Loucy (cell line): Measurements from ENCODE around the gene GPA33.

ENCODE experiments used
- H2AFZ ChIP-seq: fragments of 200-600 bp; sonication (generic); 2 replicates; pipeline ENCODE4 v1.6.0; 2016; ENCODE audit warnings: antibody characterized with exemption, mild to moderate bottlenecking, low read length, moderate library complexity
- H3F3A ChIP-seq: fragments of 200-600 bp; 2 replicates; pipeline ENCODE4 v1.6.0; 2016; ENCODE audit warnings: antibody characterized with exemption, low read depth, mild to moderate bottlenecking
- H3K27me3 ChIP-seq: fragments of 200-600 bp; sonication (generic); 2 replicates; pipeline ENCODE4 v1.6.1; 2014; ENCODE audit warnings: low read length, mild to moderate bottlenecking; ENCODE audit not compliant: insufficient read depth, poor library complexity, severe bottlenecking
- H3K36me3 ChIP-seq: fragments of 200-600 bp; sonication (generic); 2 replicates; pipeline ENCODE4 v1.6.1; 2016; ENCODE audit warnings: low read length; ENCODE audit not compliant: insufficient read depth
- H3K4me1 ChIP-seq: fragments of 200-600 bp; sonication (generic); 2 replicates; pipeline ENCODE4 v1.5.1; 2014; ENCODE audit warnings: low read length, mild to moderate bottlenecking; ENCODE audit not compliant: insufficient read depth, poor library complexity, severe bottlenecking
- H3K4me2 ChIP-seq: fragments of 200-600 bp; sonication (generic); 2 replicates; pipeline ENCODE4 v1.6.0; 2014; ENCODE audit warnings: antibody characterized with exemption, low read length, low read depth, mild to moderate bottlenecking; ENCODE audit not compliant: poor library complexity, severe bottlenecking
- H3K4me3 ChIP-seq: fragments of 200-600 bp; sonication (generic); 2 replicates; pipeline ENCODE4 v1.5.1; 2014; ENCODE audit warnings: low read length, mild to moderate bottlenecking, mixed read lengths; ENCODE audit not compliant: poor library complexity, severe bottlenecking
- H3K79me2 ChIP-seq: fragments of 200-600 bp; sonication (generic); 2 replicates; pipeline ENCODE4 v1.6.1; 2014; ENCODE audit warnings: low read length; ENCODE audit not compliant: insufficient read depth
- H3K9ac ChIP-seq: fragments of 200-600 bp; sonication (generic); 2 replicates; pipeline ENCODE4 v1.6.0; 2014; ENCODE audit warnings: mild to moderate bottlenecking, low read depth, low read length, moderate library complexity; ENCODE audit not compliant: poor library complexity, severe bottlenecking
- H3K9me2 ChIP-seq: fragments of 200-600 bp; sonication (generic); replicated peaks from 2 replicates; pipeline ENCODE4 v1.6.1; 2016; ENCODE audit warnings: low read depth, low read length, mixed read lengths
- H3K9me3 ChIP-seq: fragments of 200-600 bp; sonication (generic); 2 replicates; pipeline ENCODE4 v1.6.1; 2014; ENCODE audit warnings: mild to moderate bottlenecking, antibody characterized with exemption, low read length, low read depth; ENCODE audit not compliant: insufficient read depth
- H4K20me1 ChIP-seq: fragments of 200-600 bp; sonication (generic); 2 replicates; pipeline ENCODE4 v1.6.0; 2014; ENCODE audit warnings: antibody characterized with exemption, low read length, mild to moderate bottlenecking; ENCODE audit not compliant: insufficient read depth, poor library complexity, severe bottlenecking
- EZH2phosphoT487 ChIP-seq: fragments of 200-600 bp; IDR thresholded peaks from 2 replicates; pipeline ENCODE4 v1.6.1; 2018; ENCODE audit warnings: antibody characterized with exemption, mild to moderate bottlenecking, moderate library complexity, borderline replicate concordance
- TF ChIP-seq, protein P1 (sequence below): fragments of 200-600 bp; sonication (generic); conservative IDR thresholded peaks from 2 replicates; pipeline ENCODE4 v1.5.1; 2014; ENCODE audit warnings: mild to moderate bottlenecking, antibody characterized with exemption, low read length

GPA33 gene

DNA sequence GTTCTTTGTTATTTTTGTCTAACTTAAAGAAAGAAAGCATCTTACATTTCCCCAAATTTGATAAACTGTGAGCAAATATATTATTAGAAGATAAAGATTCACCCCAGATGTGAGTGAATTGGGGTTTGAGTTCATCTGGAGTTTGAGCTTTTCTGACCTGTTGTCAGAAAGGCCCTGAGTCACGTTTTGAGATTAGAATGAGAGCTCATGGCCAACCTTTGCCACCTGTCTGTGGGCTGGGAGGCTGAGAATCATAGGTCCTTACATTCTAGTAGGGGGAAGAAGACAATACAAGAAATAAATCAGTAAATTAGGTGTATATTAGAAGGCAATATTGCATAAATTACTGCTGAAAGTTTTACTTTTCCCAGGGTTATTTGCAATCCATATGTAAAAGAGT, 26.0 kb upstream of the GPA33 start:
- Histone ChIP-seq H4K20me1 (no peaks in the 10 kb centered on the region), H3K4me1 (peaks cover 28% of the 10 kb centered on the region), H3K9me2 (no peaks in the 10 kb centered on the region), H3K4me3 (no peak overlapping the region), H3K9ac (no peak overlapping the region), H3F3A (no peaks in the 10 kb centered on the region), H3K27me3 (no peaks in the 10 kb centered on the region), H3K36me3 (no peaks in the 10 kb centered on the region), H3K4me2 (no peak overlapping the region), H2AFZ (peak overlapping the region; percentile 56; the same call in 1 of the 2 replicates), H3K79me2 (no peaks in the 10 kb centered on the region), H3K9me3 (no peaks in the 10 kb centered on the region)
- no peak for TF ChIP-seq EZH2phosphoT487
- TF ChIP-seq, protein P1, sequence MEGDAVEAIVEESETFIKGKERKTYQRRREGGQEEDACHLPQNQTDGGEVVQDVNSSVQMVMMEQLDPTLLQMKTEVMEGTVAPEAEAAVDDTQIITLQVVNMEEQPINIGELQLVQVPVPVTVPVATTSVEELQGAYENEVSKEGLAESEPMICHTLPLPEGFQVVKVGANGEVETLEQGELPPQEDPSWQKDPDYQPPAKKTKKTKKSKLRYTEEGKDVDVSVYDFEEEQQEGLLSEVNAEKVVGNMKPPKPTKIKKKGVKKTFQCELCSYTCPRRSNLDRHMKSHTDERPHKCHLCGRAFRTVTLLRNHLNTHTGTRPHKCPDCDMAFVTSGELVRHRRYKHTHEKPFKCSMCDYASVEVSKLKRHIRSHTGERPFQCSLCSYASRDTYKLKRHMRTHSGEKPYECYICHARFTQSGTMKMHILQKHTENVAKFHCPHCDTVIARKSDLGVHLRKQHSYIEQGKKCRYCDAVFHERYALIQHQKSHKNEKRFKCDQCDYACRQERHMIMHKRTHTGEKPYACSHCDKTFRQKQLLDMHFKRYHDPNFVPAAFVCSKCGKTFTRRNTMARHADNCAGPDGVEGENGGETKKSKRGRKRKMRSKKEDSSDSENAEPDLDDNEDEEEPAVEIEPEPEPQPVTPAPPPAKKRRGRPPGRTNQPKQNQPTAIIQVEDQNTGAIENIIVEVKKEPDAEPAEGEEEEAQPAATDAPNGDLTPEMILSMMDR: no peak

DNA sequence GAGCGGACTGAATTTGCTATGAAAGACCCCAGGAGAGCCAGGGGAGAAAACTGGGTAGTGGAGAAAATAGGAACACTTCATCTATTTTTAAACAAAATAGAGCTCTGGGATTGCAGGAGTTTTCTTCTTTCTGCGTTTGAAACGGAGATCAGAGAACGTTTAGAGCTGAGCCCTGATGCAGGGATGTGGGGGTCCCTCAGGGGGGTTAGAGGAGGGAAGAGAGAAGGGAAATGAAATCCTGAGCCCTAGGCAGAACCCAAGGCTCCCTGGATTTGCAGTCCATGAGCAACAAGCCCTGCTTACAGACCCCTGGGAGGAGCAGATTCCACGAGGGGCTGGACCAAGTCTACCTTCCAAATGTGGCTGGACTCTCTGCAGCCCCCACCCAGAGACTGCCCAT, 25.5 kb upstream of the GPA33 start:
- no peak for TF ChIP-seq EZH2phosphoT487
- TF ChIP-seq, protein P1: no peak
- no peaks in the 10 kb centered on the region for H3K9me2 ChIP-seq
- H2AFZ ChIP-seq: peak overlapping the region; percentile 56; the same call in 1 of the 2 replicates

DNA sequence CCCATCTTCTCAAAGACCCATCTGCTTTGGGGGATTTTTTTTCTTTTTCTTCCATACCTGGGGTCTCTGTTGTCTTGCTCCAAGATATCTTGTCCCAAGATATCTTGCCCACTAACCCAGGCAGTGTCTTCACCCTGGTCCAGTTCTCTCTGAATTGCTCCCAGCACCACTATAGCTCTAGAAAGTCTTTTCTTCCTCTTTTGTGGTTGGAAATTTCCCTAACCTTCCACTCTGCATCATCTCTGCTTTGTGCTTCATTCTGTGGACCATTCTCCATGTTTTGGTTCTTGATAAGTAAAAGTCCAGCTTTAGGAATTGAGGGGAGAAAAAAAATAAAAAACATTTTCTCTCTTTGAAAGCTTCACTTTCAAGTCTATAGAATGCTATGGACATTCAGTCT, 24.5 kb upstream of the GPA33 start:
- no peak overlapping the region for H3K4me2 ChIP-seq
- no peaks in the 10 kb centered on the region for H3K27me3 ChIP-seq
- H3K9me3 ChIP-seq: no peaks in the 10 kb centered on the region
- H3K36me3 ChIP-seq: no peaks in the 10 kb centered on the region
- H3K4me1 ChIP-seq: peaks cover 37% of the 10 kb centered on the region
- H3K9ac ChIP-seq: no peak overlapping the region
- no peaks in the 10 kb centered on the region for H3K79me2 ChIP-seq
- no peaks in the 10 kb centered on the region for H3F3A ChIP-seq
- H2AFZ ChIP-seq: no peak overlapping the region
- no peak overlapping the region for H3K4me3 ChIP-seq
- no peaks in the 10 kb centered on the region for H4K20me1 ChIP-seq
- H3K9me2 ChIP-seq: no peaks in the 10 kb centered on the region
- TF ChIP-seq, protein P1: no peak
- no peak for TF ChIP-seq EZH2phosphoT487

More for the DNA sequence above, 25.5 kb upstream of the GPA33 start:
- no peaks in the 10 kb centered on the region for H3F3A ChIP-seq
- no peaks in the 10 kb centered on the region for H3K79me2 ChIP-seq
- no peaks in the 10 kb centered on the region for H3K27me3 ChIP-seq
- H3K4me2 ChIP-seq: no peak overlapping the region
- no peaks in the 10 kb centered on the region for H3K9me3 ChIP-seq
- no peaks in the 10 kb centered on the region for H3K36me3 ChIP-seq
- H3K4me1 ChIP-seq: peaks cover 34% of the 10 kb centered on the region
- no peak overlapping the region for H3K9ac ChIP-seq
- no peaks in the 10 kb centered on the region for H4K20me1 ChIP-seq
- no peak overlapping the region for H3K4me3 ChIP-seq
